ACC112 (cell line): ENCODE measurements around the gene MTFR1L.

Experiments
- H2AFZ ChIP-seq: fragments of 200-600 bp; sonication (generic); one replicate; pipeline ENCODE4 v1.6.0; 2017; ENCODE audit warnings: antibody characterized with exemption, low read length; ENCODE audit not compliant: unreplicated experiment
- H3K27ac ChIP-seq: fragments of 200-600 bp; sonication (generic); 2 replicates; pipeline ENCODE4 v1.5.1; 2014; ENCODE audit warnings: low read depth, mild to moderate bottlenecking, antibody characterized with exemption, low read length, moderate library complexity
- H3K27me3 ChIP-seq: fragments of 200-600 bp; sonication (generic); 2 replicates; pipeline ENCODE4 v1.6.1; 2014; ENCODE audit warnings: mild to moderate bottlenecking, antibody characterized with exemption, low read length, moderate library complexity, mixed read lengths; ENCODE audit not compliant: insufficient read depth
- H3K36me3 ChIP-seq: fragments of 200-600 bp; sonication (generic); 2 replicates; pipeline ENCODE4 v1.6.1; 2016; ENCODE audit warnings: mild to moderate bottlenecking, antibody characterized with exemption, low read length, moderate library complexity, mixed read lengths; ENCODE audit not compliant: insufficient read depth
- H3K4me1 ChIP-seq: fragments of 200-600 bp; sonication (generic); one replicate; pipeline ENCODE4 v1.6.1; 2016; ENCODE audit warnings: low read length, mixed read lengths; ENCODE audit not compliant: insufficient read depth, unreplicated experiment, control insufficient read depth
- H3K4me3 ChIP-seq: fragments of 200-600 bp; sonication (generic); 2 replicates; pipeline ENCODE4 v1.5.1; 2014; ENCODE audit warnings: mild to moderate bottlenecking, low read depth, low read length
- H3K79me2 ChIP-seq: fragments of 200-600 bp; sonication (generic); one replicate; pipeline ENCODE4 v1.6.0; 2016; ENCODE audit warnings: low read length; ENCODE audit not compliant: control insufficient read depth, unreplicated experiment, insufficient read depth

Gene MTFR1L

DNA sequence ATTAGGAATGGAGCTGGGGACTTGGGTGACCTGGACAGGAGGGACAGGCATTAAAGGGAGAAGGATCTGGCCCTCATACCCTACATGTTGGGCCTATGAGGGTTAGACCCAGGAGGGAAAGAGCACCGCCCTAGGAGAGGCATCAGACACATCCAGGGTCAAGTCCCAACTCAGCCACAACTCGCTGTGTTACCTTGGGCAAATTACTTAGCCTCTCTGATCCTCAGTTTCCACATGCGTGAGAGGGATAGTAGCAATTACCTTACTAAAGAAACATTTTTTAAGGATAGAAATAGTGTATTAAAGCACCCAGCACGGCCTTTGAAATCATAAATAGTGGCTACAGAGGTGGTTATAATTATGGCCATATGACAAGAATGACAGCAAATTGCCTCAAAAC lies 39.9 kb upstream of the MTFR1L start:
- no peak overlapping the region for H3K4me3 ChIP-seq
- no peaks in the 10 kb centered on the region for H3K79me2 ChIP-seq
- no peak overlapping the region for H3K27ac ChIP-seq
- H3K27me3 ChIP-seq, result no peaks in the 10 kb centered on the region
- no peaks in the 10 kb centered on the region for H3K36me3 ChIP-seq
- no peaks in the 10 kb centered on the region for H3K4me1 ChIP-seq
- H2AFZ ChIP-seq, result no peak overlapping the region

DNA sequence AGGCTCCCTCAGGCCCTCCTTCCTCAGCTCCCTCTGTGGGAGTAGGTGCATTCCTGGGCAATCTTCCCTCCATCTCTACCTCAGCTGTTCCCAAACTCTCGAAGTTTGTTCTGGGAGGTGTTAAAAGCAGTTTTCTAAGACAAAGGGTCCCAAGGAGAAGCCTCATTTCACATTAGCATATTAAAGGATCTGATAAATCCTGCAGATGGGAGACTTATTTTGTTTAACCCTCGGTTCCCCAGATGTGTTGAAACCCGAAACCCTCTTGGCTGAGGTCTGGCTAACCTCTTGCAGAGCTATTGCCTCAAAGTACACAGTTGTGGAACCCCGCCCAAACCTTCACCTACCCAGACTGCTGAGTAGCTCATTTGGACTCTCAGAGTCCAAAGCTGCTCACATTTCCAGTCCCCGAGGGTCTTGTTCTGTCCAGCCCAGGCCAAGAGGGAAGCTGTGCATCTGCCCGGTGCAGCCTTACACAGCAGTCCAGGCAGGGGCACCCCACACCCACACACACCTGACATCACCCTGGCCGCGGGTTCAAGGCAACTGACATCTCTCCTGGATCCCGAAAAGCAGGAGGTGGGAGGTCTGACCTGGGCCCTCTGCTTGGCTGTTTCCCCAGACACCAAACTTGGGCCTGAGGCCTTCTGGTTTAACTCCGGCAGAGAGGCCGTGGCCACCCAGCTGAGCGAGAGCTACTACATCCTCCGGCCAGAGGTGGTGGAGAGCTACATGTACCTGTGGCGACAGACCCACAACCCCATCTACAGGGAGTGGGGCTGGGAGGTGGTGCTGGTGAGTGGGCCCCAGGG lies 39.2 kb upstream of the MTFR1L start:
- Histone ChIP-seq H2AFZ (no peak overlapping the region), H3K36me3 (no peaks in the 10 kb centered on the region), H3K4me3 (no peak overlapping the region), H3K4me1 (no peaks in the 10 kb centered on the region), H3K27ac (no peak overlapping the region), H3K27me3 (no peaks in the 10 kb centered on the region), H3K79me2 (no peaks in the 10 kb centered on the region)

DNA sequence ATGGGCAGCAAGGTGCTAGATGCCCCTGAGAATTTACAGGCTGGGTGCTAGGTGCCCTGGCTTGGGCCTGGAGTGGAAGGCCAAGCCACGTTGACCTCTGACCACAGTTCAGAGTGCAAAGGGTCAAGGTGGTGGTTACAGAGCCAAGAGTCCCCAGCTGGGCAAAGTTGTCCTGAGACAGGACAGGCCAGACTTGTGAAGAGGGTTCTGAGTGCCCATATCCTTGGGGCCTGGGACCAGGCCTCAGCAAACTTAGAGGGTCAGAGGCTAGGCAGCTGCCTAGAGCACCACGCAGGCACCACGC lies 38.7 kb upstream of the MTFR1L start:
- no peak overlapping the region for H2AFZ ChIP-seq
- H3K27ac ChIP-seq, result no peak overlapping the region
- no peaks in the 10 kb centered on the region for H3K36me3 ChIP-seq
- no peaks in the 10 kb centered on the region for H3K79me2 ChIP-seq
- no peak overlapping the region for H3K4me3 ChIP-seq
- no peaks in the 10 kb centered on the region for H3K4me1 ChIP-seq
- H3K27me3 ChIP-seq, result no peaks in the 10 kb centered on the region

DNA sequence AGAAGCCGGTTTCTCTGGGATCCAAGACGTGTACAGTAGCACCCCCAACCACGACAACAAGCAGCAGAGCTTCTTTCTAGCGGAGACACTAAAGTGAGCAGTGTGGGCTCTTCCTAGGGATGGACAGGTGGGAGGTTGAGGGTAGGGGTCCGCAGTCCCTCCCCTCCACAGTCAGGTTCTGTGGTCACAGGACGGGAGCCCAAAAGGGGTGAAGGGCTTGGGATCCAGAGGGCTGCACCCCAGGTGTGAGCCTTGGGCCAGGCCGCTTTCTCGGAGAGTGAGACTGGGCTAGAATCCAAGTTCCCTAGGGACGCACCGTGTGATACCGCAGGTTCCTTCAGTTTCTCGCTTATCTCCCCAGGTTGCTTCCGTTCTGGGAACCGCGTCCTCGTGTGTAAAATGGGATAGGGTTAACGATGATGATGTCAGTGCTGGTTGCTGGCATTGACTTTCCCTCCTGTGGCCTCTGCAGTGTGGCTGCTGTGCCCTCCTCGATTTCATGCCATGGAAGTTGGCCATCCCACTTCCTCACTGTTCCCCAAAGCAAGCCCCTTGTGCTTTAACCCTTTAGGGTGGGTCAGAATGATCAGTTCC lies 37.0 kb upstream of the MTFR1L start:
- Histone ChIP-seq H3K27me3 (no peaks in the 10 kb centered on the region), H3K36me3 (no peaks in the 10 kb centered on the region), H3K4me3 (no peak overlapping the region), H3K4me1 (peaks cover 13% of the 10 kb centered on the region), H3K79me2 (no peaks in the 10 kb centered on the region), H2AFZ (no peak overlapping the region), H3K27ac (no peak overlapping the region)

DNA sequence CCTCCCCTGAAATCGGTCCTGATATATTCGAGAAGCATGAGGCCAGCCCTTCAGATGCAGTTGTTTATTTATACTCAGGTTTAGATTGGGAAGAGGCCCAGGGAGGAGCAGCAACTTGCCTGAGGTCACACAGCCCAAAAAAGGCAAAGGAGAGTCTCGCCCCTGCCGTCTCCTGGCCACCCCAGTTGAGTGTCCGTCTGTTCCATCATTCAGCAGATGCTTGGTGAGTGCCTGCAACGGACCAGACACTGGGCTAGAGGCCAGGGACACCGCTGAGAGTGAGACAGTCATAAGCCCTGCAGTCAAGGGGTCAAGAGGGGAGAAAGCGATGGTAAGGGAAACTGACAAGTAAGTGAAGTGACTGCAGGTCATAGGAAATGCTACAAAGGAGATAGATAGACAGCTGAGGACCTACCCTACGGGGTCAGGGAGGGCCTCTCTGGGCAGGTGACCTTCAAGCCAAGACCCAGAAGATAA lies 35.1 kb upstream of the MTFR1L start:
- Histone ChIP-seq H3K36me3 (no peaks in the 10 kb centered on the region), H3K4me3 (no peak overlapping the region), H3K79me2 (no peaks in the 10 kb centered on the region), H3K27ac (no peak overlapping the region), H3K27me3 (no peaks in the 10 kb centered on the region), H2AFZ (no peak overlapping the region), H3K4me1 (peaks cover 17% of the 10 kb centered on the region)

DNA sequence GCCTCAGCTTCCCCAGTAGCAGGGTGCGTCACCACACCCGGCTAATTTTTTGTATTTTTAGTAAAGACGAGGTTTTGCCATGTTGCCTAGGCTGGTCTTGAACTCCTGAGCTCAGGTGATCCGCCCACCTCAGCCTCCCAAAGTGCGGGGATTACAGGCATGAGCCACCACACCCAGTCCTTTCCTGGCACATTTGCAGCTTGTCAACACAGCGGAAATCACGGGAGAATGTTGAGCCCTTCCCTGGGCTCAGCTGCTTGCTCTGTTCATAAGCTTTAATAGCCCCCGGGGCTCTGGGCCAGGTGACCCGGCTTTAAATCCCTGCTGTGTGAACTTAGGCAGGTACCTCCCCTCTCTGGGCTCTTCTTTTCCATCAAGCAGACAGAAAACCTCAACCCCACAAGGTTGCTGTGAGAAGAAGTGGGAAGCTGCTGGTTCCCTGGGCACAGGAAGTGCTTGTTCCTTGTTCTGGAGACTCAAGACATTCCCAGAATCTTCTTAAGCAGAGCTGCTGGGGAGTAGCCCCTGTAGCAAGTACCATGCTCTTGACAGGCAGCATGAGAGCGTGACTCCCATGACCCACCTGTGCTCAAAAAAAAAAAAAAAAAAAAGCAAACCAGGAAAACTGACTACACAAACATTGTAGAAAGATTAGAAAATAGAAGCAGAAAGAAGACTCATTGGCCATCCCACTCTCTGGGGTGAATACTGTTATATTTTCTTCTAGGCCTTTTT lies 34.3 kb upstream of the MTFR1L start:
- H3K79me2 ChIP-seq, result no peaks in the 10 kb centered on the region
- H3K4me1 ChIP-seq, result peaks cover 17% of the 10 kb centered on the region
- no peak overlapping the region for H3K27ac ChIP-seq

DNA sequence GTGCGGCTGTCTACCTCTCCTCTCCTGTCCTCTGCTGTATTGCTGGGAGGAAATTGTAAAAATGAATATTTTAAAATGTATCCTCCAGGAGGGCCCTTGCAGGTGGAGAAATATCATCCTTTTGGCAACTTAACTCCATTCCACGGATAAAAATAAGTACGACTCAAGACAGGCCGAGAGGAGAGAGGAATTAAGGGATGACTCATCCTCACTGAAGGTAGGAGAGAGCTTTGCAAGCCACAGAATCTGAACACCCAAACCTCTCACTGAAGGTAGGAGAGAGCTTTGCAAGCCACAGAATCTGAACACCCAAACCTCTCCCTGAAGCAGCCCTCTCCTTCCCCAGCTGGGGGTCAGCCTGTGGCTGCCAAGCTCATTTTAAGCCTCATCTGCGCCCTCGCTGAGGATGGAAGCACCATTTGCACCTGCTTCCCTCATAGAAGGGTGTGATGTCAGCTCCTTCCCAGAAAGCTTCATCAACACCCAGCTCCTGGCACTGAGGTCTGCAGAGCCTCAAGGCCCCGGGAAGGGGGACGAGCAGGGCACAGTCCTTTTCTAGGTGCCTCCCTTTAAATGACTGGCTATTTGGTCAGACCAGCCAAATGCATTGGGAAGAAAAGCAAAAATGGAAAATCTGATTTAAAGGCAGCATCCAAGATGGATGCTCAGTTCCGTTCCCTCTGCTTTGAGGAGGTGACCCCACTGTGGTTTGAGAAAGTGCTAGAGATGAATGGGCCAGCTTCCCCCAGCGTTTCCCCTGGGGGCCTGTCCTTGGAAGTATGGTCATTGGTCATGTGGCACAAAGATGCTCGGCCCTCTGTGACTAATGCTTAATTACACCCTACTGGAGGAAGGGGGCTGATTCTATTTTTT lies 32.6 kb upstream of the MTFR1L start:
- no peaks in the 10 kb centered on the region for H3K79me2 ChIP-seq
- H3K4me3 ChIP-seq, result no peak overlapping the region
- no peaks in the 10 kb centered on the region for H3K36me3 ChIP-seq
- no peak overlapping the region for H3K27ac ChIP-seq
- peaks cover 17% of the 10 kb centered on the region for H3K4me1 ChIP-seq
- H3K27me3 ChIP-seq, result no peaks in the 10 kb centered on the region
- no peak overlapping the region for H2AFZ ChIP-seq

More for the DNA sequence above, 34.3 kb upstream of the MTFR1L start:
- Histone ChIP-seq H3K36me3 (no peaks in the 10 kb centered on the region), H2AFZ (no peak overlapping the region), H3K4me3 (no peak overlapping the region), H3K27me3 (no peaks in the 10 kb centered on the region)

DNA sequence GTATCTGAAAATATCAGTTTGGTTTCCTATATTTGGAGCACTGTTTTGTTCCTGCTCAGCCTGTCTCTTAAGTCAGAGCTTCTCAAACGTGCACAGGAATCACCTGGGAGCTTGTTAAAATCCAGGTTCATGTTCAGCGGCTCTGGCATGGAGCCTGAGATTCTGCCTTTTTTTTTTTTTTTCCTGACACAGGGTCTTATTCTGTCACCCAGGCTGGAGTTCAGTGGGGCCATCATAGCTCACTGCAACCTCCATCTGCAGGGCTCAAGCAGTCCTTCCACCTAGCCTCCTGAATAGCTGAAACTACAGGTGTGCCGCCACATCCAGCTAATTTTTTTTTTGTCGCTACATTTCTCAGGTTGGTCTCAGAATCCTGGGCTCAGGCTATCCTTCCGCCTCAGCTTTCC lies 32.0 kb upstream of the MTFR1L start:
- peaks cover 17% of the 10 kb centered on the region for H3K4me1 ChIP-seq
- H2AFZ ChIP-seq, result no peak overlapping the region
- no peaks in the 10 kb centered on the region for H3K36me3 ChIP-seq
- no peak overlapping the region for H3K27ac ChIP-seq
- H3K4me3 ChIP-seq, result no peak overlapping the region
- no peaks in the 10 kb centered on the region for H3K27me3 ChIP-seq
- H3K79me2 ChIP-seq, result no peaks in the 10 kb centered on the region

DNA sequence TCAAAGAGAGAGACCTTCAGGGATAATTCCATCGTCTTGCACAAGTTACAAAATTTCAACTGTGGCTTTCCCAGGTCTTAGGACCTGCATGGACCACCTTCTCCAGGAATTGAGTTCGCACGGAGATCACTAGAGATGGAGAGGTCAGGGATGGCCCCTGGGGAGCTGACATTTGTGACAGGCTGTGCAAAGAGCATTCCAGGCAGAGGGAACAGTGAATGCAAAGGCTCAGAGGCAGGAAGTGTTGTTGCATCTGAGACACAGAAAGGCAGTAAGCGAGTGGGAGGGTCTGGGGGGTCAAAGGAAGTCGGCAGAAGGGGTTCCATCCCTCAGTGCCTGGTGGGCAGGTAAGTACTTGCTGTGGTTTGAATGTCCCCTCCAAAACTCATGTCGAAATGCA lies 29.3 kb upstream of the MTFR1L start:
- Histone ChIP-seq H3K27ac (no peak overlapping the region), H2AFZ (no peak overlapping the region), H3K4me1 (peaks cover 17% of the 10 kb centered on the region), H3K27me3 (no peaks in the 10 kb centered on the region), H3K4me3 (no peak overlapping the region), H3K36me3 (no peaks in the 10 kb centered on the region), H3K79me2 (no peaks in the 10 kb centered on the region)

DNA sequence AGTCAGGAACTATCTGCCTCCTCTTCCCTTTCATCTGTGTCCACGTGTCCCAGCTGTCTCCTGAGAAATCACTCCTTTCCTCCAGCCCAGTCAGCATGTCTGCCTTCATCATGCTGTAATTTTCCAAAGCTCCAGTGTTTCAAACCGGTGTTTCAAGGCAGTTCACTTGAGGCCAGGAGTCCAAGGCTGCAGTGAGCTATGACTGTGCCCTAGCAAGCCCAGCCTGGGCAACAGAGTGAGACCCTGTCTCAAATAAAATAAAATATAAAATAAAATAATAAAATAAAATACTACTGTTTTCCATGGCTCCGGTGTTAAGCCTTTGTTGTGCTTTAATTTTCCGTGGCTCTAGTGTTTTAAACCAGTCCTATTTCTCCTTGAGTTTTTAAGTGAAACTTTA lies 27.6 kb upstream of the MTFR1L start:
- H3K27ac ChIP-seq, result no peak overlapping the region
- H3K36me3 ChIP-seq, result no peaks in the 10 kb centered on the region
- H2AFZ ChIP-seq, result no peak overlapping the region
- H3K4me1 ChIP-seq, result peaks cover 8% of the 10 kb centered on the region
- no peak overlapping the region for H3K4me3 ChIP-seq
- no peaks in the 10 kb centered on the region for H3K27me3 ChIP-seq
- no peaks in the 10 kb centered on the region for H3K79me2 ChIP-seq
